H1 (cell line): ENCODE data around the gene LAMC1. TPM values are rescaled to one million over a fixed set of nuclear protein-coding genes. Genes with fewer than 3 reads are reported as not detected.

Source experiments
- ATF2 ChIP-seq: IDR thresholded peaks from 2 replicates; pipeline ENCODE4 v1.6.1; 2012; ENCODE audit warnings: low read length, inconsistent platforms
- EGR1 ChIP-seq: IDR thresholded peaks from 2 replicates; pipeline ENCODE4 v1.6.1; 2011; ENCODE audit warnings: low read depth, low read length, borderline replicate concordance
- GABPA ChIP-seq: IDR thresholded peaks from 2 replicates; pipeline ENCODE4 v1.6.1; 2011; ENCODE audit warnings: mild to moderate bottlenecking, low read length, moderate library complexity, borderline replicate concordance; ENCODE audit not compliant: insufficient read depth
- KDM4A ChIP-seq: IDR thresholded peaks from one replicate; pipeline ENCODE4 v1.7.1; 2012; ENCODE audit warnings: low read depth, mild to moderate bottlenecking, moderate library complexity, low read length, inconsistent platforms; ENCODE audit not compliant: severe bottlenecking
- NANOG ChIP-seq: IDR thresholded peaks from 2 replicates; pipeline ENCODE4 v1.6.1; 2011; ENCODE audit warnings: low read length, low read depth, mild to moderate bottlenecking, inconsistent platforms; ENCODE audit not compliant: insufficient read depth, poor library complexity, severe bottlenecking
- RAD21 ChIP-seq, 2 experiments: IDR thresholded peaks in 1 of 2; conservative IDR thresholded peaks in 1 of 2; 2 replicates each; pipeline ENCODE4 v1.6.1; 2011; ENCODE audit warnings: low read depth in 2 of 2, low read length in 2 of 2, improper control_type of control experiment in 1 of 2, inconsistent platforms in 1 of 2, mild to moderate bottlenecking in 1 of 2, moderate library complexity in 1 of 2
- RNF2 ChIP-seq: fragments of 200-900, 300-1000 bp; sonication (generic); IDR thresholded peaks from 2 replicates; pipeline ENCODE4 v1.7.1; 2016; ENCODE audit warnings: borderline replicate concordance, low read depth, mild to moderate bottlenecking, antibody characterized with exemption, low read length; ENCODE audit not compliant: poor library complexity, severe bottlenecking; ENCODE audit errors: missing control alignments
- polyA plus RNA-seq, 7 experiments: library from polyadenylated mRNA; depleted of rRNA in 3 of 7; stranded (reverse) in 5 of 7; unstranded in 2 of 7; fragments of >200 nt in 5 of 7; fragments of 200-250 nt in 2 of 7; gene quantifications; 1 replicate in 5 of 7; 2 replicates in 1 of 7; 4 replicates in 1 of 7; pipeline versions ENCODE4 v1.2.1 to v1.2.3, GENCODE V29; 2011 to 2013; ENCODE audit warnings: missing spikeins in 2 of 7, mixed read lengths in 2 of 7
- total RNA-seq: library from RNA; stranded (reverse); fragmentation: NEBNext Ultra II Directional; extraction: Animal tissue kit (Norgen Biotek cat#: 25700); gene quantifications from 2 replicates; pipeline ENCODE4 v1.2.1, GENCODE V29; 2021

LAMC1 gene
- total and polyA plus RNA-seq, 2 of the 8 experiments (the other 6 are each of a cell fraction or from before 2014, with no cell fraction given) = 47.6 to 90.3 TPM

GRCh38 chr1:183025782-183026774 lies 2.9 kb downstream of the LAMC1 start (continued):
- TF ChIP-seq ATF2 (no peak), RNF2 (no peak), EGR1 (no peak), NANOG (no peak), GABPA (no peak), RAD21 (IDR thresholded peaks at IDR 0.05 in 1 of 2, conservative IDR thresholded peaks at IDR 0.05 in 1 of 2; ENCODE audit: low read depth in 2 of 2, low read length in 2 of 2) (no peak), KDM4A (no peak)
